Measurements from ENCODE around the gene CBFA2T3.
A peak's percentile ranks its signal among the peaks of the same experiment; 100 is the strongest.

The CBFA2T3 gene

DNA sequence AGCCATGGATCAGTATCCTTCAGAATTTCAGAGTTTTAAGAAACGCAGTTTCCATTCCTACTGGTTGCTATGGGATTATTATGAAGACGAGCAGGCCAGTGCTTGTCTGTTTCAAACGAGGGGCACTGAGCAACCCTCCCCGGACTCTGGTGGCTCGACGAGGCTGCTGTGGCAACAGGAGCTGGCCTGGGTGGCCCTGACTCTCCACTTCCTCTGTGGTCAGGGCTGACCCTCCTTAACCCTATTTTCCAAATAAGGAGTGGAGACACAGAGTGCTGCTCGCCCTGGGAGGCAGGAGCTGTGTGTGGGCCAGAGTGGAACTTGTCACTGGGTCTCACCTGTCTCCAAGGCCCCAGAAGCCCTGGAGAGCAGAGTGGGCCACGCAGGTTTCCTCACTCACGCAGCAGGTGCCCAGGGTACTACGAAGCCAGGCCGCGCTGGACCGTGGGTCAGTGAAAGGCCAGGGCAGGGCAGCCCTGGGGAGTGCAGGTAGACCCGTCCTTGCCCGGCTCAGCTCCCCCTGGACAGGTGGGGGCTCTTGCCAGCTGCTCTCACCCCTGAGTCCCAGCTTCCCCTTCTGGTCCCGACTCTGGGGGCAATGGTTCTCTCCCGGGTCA lies 123.6 kb downstream of the CBFA2T3 start:
- DNase-seq: peak; percentile 55

DNA sequence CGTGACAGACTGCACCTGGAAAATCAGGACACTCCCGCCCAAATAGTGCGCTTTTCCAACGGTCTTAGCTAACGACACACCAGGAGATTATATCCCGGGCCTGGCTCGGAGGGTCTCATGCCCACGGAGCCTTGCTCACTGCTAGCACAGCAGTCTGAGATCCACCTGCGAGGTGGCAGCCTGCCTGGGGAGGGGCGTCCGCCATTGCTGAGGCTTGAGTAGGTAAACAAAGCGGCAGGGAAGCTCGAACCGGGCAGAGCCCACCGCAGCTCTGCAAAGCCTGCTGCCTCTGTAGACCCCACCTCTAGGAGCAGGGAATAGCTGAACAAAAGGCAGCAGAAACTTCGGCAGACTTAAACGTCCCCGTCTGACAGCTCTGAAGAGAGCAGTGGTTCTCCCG lies 125.4 kb downstream of the CBFA2T3 start:
- DNase-seq: no peak

DNA sequence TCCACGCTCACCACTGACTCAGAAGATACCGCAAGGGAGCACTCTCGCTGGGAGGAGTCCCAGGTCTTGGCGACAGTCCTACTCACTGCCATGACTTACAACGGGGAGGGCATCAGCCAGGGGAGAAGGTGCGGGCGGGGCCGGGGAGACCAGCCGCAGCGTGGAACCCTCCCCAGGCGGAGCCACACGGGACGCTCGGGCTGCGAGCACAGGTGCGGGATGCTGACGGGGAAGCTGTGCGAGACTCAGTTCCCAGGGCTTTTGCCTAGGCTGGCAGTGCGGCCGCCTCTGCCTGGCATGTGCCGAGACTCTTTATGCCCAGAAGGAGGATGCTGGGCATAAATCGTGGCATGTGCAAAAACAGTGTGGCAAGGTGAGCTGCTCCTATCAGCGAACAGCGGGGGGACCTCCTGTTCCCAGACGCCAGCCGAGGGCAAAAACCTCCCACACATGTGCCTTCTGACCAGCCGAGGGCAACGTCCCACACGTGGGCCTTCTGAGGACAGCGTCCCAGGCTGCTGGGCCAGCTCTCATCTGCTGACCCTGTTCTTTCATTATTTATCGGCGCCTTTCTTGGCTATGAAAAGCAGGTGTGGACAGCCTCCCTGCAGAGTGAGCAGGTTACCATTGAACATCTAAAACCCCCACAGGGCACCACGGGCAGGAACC lies 126.3 kb downstream of the CBFA2T3 start:
- no peak for DNase-seq

- no peak for DNase-seq
These were observed 128.4 kb downstream of the CBFA2T3 start for GRCh38 chr16:88848557-88848956.

GRCh38 chr16:88847654-88848053 lies 129.4 kb downstream of the CBFA2T3 start:
- no peak for DNase-seq

- DNase-seq: peak; percentile 71
These were observed 130.9 kb downstream of the CBFA2T3 start for GRCh38 chr16:88846088-88846487.

GRCh38 chr16:88844419-88845036 lies 132.5 kb downstream of the CBFA2T3 start:
- no peak for DNase-seq

- DNase-seq: no peak
These were observed 133.8 kb downstream of the CBFA2T3 start for GRCh38 chr16:88843256-88843655.

DNA sequence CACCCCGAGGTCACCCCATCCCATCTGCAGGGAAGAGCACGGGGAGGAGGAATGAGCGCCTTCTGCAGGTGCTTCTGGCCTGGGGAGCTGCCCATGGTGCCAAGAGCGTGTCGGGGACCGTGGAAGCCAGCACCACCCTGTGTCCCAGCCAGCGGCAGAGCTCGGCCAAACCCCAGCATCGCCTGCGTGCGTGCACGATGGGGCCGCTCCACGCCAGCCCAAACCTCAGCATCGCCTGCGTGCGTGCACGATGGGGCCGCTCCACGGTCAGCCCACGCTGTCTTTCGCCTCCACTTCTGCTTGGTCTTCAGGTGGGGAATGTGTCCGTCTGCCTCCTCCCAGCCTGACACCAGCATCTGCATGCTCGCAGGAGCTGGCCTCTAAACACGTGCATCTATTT lies 134.2 kb downstream of the CBFA2T3 start:
- no peak for DNase-seq

GRCh38 chr16:88842308-88842756 lies 134.7 kb downstream of the CBFA2T3 start:
- no peak for DNase-seq

DNA sequence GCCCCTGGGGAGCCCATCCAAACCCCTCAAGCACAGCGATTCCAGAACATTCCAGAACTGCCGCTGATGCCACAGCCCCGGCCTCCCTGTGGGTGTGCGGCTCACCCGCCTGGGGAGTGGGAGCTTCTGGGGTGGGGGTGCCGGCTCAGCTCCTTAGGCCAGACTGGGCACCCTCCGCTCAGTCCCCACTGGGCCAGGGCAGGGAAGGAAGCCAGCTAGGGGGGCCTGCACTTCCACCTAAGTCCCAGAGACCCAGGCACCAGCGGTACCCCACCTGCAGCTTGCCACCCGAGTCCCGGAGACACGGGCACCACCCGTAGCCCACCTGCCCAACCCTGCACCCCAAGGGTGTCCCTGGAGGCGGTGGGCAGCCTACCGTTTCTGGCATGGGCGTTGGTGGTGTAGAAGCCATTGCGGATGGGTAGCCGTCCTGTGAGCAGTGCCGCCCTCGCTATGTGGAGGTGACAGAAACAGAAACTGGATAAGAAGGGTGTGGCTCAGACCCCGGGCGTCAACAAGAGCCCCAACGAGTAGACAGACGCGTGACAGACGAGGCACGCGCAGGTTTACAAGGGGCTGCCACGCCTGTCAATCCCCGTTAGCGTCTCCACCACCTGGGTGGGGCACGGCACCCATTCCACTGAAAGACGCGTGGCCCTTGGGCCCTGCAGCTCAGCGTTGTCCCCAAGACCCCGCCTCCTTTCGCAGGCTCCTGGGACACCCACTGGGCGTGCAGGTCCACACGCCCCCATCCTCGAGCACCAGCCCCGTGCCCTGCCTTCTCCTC lies 135.3 kb downstream of the CBFA2T3 start:
- DNase-seq: no peak

DNA sequence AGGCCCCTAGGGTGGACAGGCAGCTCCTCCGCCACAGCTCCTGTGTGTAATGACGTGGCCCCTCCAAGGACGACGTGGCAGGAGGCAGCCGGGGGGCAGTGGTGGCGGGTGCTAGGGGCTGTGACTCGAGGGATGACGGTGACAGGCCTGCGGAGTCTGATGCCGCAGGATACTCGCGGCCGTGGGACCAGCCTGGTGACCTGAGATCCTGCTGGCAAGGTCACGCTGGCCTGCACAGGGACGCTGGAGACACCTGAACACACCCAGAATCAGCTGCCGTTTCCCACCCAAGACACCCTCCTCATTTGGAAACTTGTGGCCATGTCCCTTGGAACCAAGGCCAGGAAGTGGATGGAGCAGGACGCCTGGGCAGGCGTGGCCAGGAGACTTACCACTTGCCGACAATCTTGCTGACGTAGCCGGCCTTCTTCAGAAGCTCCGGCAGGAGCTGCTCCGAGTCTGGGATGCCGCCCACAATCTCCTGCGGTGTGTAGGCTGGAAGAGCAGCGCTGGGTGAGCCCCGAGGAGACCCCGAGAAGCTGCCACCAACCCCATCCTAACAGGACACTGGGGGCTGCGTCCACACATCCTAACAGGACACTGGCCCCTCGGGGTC lies 136.3 kb downstream of the CBFA2T3 start:
- DNase-seq: no peak

DNA sequence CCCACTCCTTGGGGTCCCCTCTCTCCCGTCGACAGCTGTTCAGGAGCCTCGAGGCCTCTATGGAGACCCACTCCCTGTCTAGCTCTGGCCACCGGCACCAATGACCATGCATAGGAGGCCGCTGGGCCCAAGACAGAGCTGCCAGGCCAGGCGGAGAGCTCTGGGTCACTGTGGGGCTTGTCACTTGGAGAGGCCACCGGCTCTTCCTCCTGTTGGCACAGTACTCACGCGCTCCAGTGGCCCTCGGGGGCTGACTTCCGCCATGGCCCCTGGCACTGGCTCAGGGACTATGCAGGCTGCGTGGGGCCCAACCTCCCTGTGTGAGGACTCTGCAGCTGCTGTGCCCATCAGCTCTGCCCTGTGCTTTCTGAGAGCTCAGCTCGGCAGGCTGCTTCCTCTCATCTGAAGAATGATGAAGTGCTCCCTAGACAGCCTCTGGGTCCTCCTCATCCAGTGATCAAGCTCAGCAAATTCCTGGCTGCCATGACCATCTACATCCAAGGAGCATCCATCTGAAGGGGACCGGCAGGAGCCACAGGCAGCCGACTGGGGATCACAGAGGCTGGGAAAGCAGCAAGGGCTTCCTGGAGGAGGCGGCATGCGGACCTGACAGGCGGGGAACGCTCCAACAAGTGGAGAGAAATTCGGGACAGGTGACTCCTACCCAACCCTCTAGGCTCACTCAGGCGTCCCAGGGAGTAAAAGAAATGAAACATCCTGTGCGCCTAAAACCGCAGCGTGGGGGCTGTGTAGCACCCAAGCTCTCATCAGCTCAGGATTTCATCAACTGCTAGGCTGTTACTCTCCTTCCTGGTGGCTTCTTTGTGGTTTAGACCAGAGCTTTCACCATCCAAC lies 137.0 kb downstream of the CBFA2T3 start:
- peak; percentile 8 for DNase-seq

- no peak for DNase-seq
These were observed 137.9 kb downstream of the CBFA2T3 start for GRCh38 chr16:88839026-88839529.

- DNase-seq: no peak
These were observed 138.4 kb downstream of the CBFA2T3 start for GRCh38 chr16:88838566-88838965.

DNA sequence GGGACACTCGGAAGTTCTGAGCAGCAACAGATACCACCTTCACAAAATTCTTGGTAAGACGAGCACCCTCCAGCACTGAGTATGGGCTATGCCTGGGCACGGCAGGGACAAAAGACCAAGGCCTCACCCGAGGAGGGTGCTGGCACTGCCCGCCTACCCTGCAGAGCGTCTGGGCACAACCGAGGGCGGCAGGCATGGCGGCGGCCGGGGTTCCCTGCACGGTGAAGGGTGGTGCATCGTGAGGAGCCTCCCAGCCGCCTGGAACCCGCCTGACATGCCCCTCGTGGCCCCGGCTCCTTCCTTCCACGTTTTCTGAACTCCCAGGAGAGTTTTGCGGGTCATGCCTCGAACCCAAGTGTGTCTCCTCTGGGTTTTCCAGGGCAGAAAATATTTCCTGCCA lies 139.2 kb downstream of the CBFA2T3 start:
- DNase-seq: no peak

- no peak for DNase-seq
These were observed 140.2 kb downstream of the CBFA2T3 start for GRCh38 chr16:88836791-88837190.

GRCh38 chr16:88835818-88836217 lies 141.2 kb downstream of the CBFA2T3 start:
- DNase-seq: no peak

GRCh38 chr16:88835383-88835782 lies 141.6 kb downstream of the CBFA2T3 start:
- no peak for DNase-seq

GRCh38 chr16:88834670-88835069 lies 142.3 kb downstream of the CBFA2T3 start:
- DNase-seq: no peak

DNA sequence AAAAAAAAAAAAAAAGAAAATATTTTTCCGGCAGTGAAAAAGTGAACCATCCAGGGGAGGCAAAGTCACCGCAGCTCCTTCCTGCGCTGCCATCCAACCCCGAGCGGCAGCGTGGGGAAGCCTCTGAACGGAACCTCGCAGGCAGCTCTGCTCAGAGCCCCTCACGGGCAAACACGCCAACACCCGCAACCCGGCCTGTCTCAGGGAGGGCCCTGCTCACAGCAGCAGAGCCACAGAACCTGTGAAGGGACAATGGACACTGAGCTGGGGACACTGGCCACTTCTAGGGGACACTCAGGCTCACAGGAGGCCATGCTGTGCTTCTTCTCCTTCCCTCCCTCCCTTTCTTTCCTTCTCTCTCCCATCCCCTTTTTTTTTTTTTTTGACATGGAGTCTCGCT lies 143.9 kb downstream of the CBFA2T3 start:
- no peak for DNase-seq

DNA sequence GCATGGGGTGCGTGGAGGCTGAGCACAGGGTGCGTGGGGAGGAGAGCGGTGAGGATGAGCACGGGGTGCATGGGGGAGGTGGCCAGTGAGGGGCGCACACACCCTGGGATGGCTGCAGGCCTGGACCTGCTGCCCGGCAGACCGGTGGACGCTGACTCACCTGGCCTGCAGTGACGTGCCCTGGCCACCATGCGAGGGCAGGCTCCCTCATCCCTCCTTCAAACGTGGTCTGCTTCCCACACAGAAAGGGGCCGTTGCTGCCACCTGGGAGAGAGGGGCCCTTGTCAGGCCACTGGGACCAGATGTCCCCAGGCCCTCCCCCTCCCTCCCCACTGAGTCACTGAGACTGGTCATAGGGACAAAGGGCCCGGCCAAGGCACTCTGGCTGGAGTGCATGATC lies 145.2 kb downstream of the CBFA2T3 start:
- no peak for DNase-seq

Data from suppressor macrophage treated with lipopolysaccharide for 4 hours (primary cell).